ENCODE measurements around the gene SKOR1.

Gene SKOR1

DNA sequence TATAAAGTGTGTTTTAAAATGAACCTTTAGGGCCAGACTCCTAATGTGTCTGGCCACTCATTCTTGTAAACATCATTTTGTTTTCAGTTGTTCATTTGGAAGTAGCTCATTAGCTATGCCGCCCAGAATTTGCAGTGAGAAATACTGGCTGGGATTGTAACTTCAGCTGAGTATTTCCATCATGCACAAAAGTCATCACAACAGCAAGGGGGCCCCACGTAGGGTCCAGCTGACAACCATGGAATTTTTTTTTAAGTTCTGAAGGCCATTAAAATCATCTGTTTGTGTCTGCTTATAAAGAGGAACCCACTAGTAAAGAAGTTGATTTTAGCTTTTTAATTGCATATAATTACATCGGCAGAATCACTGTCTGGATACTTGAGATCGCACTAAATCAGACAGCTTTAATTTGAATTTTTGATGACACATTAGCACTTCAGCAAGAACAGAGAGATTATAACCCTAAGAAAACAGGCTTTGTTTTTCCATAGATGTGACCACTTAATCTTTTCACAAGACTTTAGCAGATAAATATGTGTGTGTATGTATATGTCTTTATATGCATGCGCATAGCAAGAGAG is 46.3 kb upstream of the SKOR1 start:
- intact Hi-C loops (cut with DNase I; ENCODE audit: low total_unique reads) = no loop called here

GRCh38 chr15:67779549-67780111 is 45.7 kb upstream of the SKOR1 start:
- DNase-seq = no peak
- Histone ChIP-seq H3K27ac (no peak overlapping the region), H3K4me3 (no peak overlapping the region), H3K9me3 (no peaks in the 10 kb centered on the region), H3K36me3 (peaks cover 10 to 27% (median 11%) of the 10 kb centered on the region in 3 donors), H3K27me3 (no peaks in the 10 kb centered on the region), H3K4me1 (no peaks in the 10 kb centered on the region)
- intact Hi-C loops (cut with DNase I; ENCODE audit: low total_unique reads) = no loop called here
- TF ChIP-seq, protein P1, sequence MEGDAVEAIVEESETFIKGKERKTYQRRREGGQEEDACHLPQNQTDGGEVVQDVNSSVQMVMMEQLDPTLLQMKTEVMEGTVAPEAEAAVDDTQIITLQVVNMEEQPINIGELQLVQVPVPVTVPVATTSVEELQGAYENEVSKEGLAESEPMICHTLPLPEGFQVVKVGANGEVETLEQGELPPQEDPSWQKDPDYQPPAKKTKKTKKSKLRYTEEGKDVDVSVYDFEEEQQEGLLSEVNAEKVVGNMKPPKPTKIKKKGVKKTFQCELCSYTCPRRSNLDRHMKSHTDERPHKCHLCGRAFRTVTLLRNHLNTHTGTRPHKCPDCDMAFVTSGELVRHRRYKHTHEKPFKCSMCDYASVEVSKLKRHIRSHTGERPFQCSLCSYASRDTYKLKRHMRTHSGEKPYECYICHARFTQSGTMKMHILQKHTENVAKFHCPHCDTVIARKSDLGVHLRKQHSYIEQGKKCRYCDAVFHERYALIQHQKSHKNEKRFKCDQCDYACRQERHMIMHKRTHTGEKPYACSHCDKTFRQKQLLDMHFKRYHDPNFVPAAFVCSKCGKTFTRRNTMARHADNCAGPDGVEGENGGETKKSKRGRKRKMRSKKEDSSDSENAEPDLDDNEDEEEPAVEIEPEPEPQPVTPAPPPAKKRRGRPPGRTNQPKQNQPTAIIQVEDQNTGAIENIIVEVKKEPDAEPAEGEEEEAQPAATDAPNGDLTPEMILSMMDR (IDR thresholded peaks at IDR 0.05) = no peak

More for the DNA sequence above, 46.3 kb upstream of the SKOR1 start:
- Histone ChIP-seq H3K27ac (no peak overlapping the region), H3K4me1 (no peaks in the 10 kb centered on the region), H3K4me3 (no peak overlapping the region), H3K27me3 (no peaks in the 10 kb centered on the region), H3K9me3 (no peaks in the 10 kb centered on the region), H3K36me3 (peaks cover 10 to 30% (median 11%) of the 10 kb centered on the region in 3 donors)
- TF ChIP-seq, protein P1 (IDR thresholded peaks at IDR 0.05) = no peak
- DNase-seq = no peak

GRCh38 chr15:67781061-67781460 is 44.2 kb upstream of the SKOR1 start:
- TF ChIP-seq, protein P1 (IDR thresholded peaks at IDR 0.05) = no peak
- Histone ChIP-seq H3K4me3 (no peak overlapping the region), H3K9me3 (no peaks in the 10 kb centered on the region), H3K36me3 (peaks cover 11 to 26% (median 13%) of the 10 kb centered on the region in 3 donors), H3K27me3 (no peaks in the 10 kb centered on the region), H3K4me1 (no peaks in the 10 kb centered on the region), H3K27ac (no peak overlapping the region)
- intact Hi-C loops (cut with DNase I; ENCODE audit: low total_unique reads) = no loop called here
- no peak for DNase-seq

- TF ChIP-seq, protein P1 (IDR thresholded peaks at IDR 0.05) = no peak
- intact Hi-C loops (cut with DNase I; ENCODE audit: low total_unique reads) = no loop called here
- Histone ChIP-seq H3K4me3 (no peak overlapping the region), H3K4me1 (no peaks in the 10 kb centered on the region), H3K9me3 (no peaks in the 10 kb centered on the region), H3K36me3 (peaks cover 11 to 26% (median 13%) of the 10 kb centered on the region in 3 donors), H3K27me3 (no peaks in the 10 kb centered on the region), H3K27ac (no peak overlapping the region)
- DNase-seq = no peak
These were observed 43.2 kb upstream of the SKOR1 start for GRCh38 chr15:67781907-67782690.

- Histone ChIP-seq H3K4me3 (no peak overlapping the region), H3K9me3 (no peaks in the 10 kb centered on the region), H3K27ac (no peak overlapping the region), H3K36me3 (peaks cover 11 to 26% (median 13%) of the 10 kb centered on the region in 3 donors), H3K4me1 (no peaks in the 10 kb centered on the region), H3K27me3 (no peaks in the 10 kb centered on the region)
- TF ChIP-seq, protein P1 (IDR thresholded peaks at IDR 0.05) = no peak
- intact Hi-C loops (cut with DNase I; ENCODE audit: low total_unique reads) = no loop called here
- no peak for DNase-seq
These were observed 42.7 kb upstream of the SKOR1 start for GRCh38 chr15:67782691-67782991.

All from tibial artery (tissue), 4 donors.